AG08396 (cell line): ENCODE data around the gene SHOX.
"Not testable (repeated sequence)": the region's sequence is repeated elsewhere in the genome, so short reads cannot be mapped to it uniquely, and the experiment has no call there.

ENCODE experiments used
- DNase-seq: peaks from one replicate; pipeline ENCODE4 v3.0.0; 2012; ENCODE audit warnings: low spot score, mixed read lengths

The SHOX gene

DNA sequence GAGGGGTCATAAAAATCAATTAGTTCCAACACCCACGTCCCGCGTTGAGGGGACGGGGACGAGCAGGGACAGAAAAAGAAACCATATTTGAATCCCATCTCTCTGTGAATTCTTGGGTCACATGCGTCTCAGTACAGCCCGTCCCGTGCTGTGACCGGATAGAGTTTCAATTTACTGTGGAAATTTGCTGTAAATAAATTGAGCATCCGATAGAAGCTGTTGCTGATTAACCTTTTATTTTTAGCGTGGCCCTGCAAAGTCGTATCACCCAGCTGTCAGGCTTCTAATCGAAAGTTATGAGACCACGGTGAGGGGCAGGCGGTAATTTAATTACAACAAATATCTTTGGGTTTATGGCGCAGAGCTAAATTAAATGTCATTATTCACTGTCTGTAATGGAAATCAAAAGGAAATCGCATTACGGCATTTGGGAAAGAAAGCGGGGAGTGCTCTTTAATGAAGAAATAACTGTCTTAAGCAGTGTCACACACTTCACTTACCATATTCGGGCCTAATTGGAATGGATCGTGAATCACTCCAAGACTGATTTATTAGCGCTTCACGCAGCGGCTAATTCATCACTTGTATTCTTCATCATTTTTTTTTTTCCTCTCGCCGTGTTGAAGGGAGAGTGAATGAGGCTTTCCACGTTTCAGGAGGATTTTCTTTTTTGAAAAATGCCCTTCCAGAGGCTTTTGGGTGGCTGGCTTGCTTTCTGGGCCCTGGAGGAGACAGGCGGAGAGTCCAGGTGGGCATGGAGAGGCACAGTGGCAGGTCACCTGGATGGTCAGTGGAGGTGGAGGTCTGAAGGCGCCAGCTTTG lies 7.3 kb downstream of the SHOX start:
- DNase-seq: no peak

DNA sequence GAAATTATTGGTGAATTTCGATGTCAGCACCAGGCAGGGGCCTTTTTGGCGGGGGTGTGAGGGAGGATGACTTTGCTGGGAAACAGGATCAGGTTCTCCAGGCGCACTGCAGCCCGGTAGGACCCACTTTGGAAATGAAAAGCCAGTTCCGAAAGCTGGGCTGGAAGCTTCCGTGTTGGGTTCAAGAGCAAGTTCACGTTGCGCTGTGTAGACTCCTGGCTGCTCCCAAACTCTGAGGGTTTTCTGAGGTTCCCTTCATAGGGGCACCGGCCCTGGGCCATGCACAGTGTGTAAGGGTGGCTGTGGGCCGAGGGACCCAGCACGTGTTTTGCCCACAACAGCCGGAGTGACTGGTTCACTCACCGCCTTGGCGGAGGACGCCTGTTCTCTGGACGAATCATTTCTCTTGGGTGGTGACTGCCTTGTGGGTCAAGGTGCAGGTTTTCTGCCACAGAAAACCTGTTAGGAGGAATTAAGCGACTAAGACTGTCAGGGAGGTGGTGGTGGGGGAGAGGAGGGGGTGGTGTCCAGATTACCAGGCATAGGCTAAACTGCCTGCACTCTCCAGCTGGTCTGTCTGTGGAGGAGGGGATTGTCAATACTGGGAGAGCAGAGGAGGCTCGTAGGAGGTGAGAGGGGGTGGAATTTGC lies 8.0 kb downstream of the SHOX start:
- DNase-seq: no peak

DNA sequence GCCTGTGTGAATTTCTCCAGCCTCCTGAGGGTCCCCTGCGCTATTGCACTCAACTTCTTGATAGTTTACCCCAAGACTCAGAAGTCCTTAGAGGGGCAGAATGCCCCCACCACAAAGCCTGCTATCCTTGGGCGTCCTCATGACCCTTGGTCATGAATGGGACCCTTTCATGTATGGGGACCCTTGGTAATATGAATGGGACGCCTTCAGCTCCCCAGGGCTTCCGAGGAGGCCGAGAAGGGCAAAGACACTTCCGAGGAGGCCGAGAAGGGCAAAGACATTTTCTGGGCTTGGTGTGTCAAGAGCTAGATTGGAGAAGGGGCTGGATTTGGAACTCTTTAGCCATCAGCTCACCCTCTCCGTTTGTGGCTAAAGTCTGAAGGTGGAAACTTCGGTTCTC lies 8.6 kb downstream of the SHOX start:
- no peak for DNase-seq

DNA sequence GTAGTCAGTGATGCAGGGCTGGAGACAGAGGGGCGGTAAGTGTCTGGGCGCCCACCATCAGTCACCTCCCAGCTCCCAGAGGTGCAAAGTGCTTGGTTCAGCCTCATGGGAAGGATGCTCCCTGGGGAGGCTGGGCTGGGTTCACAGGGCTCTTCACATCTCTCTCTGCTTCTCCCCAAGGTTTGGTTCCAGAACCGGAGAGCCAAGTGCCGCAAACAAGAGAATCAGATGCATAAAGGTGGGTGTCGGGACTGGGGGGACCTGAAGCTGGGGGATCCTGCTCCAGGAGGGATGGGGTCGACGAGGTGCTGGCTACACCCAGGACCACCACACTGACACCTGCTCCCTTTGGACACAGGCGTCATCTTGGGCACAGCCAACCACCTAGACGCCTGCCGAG lies 10.1 kb downstream of the SHOX start:
- no peak for DNase-seq

DNA sequence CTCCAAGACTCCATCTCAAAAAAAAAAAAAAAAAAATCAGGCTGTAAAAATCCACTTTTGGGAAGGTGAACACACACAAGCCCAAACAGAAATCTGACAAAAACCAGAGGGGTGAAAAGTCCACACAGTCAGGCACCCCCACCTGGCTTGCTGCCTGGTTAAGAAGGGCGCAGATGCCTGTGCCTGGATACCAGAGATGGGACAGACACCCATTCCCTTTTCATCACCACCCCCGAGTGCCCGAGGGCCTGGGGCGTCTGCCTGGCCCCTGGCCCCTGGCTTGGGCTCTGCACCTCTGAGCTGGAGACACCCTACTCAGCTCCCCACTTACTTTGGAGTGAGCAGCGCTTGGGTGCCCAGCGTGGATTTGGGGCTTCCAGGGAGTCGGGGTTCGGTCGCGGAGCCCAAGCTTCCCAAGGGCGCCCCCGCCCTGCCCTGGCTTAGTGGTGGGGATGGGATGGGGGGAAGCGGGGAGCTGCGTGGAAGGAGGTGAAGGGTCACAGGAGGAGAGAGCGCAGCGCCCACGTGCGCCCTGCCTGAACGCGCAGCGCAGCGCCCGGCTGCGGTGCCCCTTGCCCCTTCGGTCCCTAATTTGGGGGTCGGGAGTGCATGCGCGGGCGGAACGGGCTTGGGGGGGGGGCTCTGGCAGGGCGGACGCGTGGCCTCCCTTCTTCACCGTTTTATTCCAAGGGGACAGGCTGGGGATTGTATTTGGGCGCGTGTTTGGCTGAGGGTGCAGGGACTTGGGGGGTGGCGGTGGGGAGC lies 11.3 kb downstream of the SHOX start:
- DNase-seq: no peak

DNA sequence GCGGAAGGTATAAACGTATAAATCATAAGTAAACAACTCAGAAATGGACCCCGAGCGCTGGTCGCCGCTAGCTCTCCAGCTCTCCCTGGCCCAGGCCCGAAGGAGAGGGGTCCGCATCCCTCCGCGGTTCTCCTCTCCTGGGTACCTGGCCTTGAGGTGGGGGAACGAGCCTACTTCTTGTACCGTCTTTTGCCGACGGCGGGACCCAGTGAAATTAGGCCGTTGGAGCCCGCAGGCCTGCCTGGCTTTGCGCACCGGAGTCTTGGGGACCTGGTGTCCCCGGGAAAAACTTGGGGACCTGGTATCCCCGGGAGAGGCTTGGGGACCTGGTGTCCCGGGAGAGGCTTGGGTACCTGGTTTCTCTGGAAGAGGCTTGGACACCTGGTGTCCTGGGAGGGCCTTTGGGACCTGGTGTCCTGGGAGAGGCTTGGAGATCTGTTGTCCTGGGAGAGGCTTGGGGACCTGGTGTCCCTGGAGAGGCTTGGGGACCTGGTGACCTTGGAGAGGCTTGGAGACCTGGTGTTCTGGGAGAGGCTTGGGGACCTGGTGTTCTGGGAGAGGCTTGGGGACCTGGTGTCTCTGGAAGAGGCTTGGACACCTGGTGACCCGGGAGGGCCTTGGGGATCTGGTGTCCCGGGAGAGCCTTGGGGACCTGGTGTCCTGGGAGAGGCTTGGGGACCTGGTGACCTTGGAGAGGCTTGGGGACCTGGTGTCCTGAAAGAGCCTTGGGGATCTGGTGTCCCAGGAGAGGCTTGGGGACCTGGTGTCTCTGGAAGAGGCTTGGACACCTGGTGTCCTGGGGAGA lies 12.0 kb downstream of the SHOX start:
- DNase-seq: no peak

DNA sequence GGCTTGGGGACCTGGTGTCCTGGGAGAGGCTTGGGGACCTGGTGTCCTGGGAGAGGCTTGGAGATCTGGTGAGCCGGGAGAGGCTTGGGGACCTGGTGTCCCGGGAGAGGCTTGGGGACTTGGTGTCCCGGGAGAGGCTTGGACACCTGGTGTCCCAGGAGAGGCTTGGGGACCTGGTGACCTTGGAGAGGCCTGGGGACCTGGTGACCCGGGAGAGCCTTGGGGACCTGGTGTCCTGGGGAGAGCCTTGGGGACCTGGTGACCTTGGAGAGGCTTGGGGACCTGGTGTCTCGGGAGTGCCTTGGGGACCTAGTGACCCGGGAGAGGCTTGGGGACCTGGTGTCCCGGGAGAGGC lies 12.6 kb downstream of the SHOX start:
- no peak for DNase-seq

DNA sequence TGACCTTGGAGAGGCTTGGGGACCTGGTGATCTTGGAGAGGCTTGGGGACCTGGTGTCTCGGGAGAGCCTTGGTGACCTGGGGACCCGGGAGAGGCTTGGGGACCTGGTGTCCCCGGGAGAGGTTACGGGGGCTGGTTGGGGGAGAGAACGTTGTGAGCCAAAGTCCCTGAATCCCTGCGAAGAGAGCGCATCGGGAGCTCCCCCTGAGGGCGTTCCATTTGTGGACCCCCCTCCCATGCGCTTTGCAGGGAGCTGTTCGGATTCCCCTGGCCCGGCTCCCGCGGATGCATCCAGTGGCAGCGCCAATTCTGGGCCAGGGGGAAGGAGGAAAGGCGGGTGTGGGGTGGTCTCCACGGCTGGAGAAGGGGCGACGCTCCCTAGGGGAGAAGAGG lies 13.3 kb downstream of the SHOX start:
- no peak for DNase-seq

DNA sequence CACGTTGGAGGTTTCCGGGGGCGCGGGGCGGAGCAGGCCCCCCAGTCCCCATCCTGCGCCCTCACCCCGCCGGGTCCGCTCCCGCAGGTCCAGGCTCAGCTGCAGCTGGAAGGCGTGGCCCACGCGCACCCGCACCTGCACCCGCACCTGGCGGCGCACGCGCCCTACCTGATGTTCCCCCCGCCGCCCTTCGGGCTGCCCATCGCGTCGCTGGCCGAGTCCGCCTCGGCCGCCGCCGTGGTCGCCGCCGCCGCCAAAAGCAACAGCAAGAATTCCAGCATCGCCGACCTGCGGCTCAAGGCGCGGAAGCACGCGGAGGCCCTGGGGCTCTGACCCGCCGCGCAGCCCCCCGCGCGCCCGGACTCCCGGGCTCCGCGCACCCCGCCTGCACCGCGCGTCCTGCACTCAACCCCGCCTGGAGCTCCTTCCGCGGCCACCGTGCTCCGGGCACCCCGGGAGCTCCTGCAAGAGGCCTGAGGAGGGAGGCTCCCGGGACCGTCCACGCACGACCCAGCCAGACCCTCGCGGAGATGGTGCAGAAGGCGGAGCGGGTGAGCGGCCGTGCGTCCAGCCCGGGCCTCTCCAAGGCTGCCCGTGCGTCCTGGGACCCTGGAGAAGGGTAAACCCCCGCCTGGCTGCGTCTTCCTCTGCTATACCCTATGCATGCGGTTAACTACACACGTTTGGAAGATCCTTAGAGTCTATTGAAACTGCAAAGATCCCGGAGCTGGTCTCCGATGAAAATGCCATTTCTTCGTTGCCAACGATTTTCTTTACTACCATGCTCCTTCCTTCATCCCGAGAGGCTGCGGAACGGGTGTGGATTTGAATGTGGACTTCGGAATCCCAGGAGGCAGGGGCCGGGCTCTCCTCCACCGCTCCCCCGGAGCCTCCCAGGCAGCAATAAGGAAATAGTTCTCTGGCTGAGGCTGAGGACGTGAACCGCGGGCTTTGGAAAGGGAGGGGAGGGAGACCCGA lies 14.0 kb downstream of the SHOX start:
- no peak for DNase-seq

DNA sequence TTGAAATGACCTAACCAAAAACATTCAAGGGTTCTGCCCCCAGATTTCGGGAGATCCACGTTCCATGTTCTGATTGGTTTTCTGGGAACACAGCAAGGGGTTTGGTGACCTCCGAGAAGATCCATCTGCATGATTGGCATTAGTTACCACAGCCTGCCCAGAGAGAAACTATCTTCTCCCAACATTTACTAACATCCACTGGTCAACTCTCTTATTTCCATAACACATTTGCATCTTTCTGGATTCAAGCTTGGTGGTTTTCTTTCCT lies 15.6 kb downstream of the SHOX start:
- DNase-seq: no peak

DNA sequence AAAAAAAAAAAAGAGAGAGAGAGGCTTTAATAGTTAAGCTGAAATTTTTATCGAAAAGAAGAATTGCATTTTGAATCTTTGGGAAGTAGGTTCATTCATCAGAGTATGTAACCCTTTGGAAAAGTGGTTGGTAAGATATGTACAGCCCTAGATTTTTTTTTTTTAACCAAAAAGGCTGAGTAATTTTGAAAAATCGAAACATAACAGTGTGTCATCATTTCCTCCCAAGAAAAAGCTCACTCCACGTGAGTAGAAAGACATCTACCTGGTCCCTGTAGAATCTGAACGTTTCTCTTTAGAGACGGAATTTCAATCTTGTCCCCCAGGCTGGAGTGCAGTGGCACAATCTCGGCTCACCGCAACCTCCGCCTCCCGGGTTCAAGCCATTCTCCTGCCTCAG lies 16.2 kb downstream of the SHOX start:
- DNase-seq: no peak

DNA sequence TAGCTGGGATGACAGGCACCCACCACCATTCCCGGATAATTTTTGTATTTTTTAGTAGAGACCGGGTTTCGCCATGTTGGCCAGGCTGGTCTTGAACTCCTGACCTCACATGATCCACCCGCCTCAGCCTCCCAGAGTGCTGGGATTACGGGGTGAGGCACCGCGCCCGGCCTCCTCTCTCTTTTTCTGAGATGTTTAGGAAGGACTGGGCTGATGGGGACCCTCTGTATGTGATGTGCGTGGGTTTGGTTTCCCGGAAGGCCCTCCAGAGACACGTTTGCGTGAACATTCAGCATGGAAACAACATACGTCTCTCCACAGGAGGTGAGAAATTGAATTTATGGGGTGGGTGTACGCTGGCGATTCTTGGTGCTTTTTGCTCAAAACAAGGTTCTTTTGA lies 18.6 kb downstream of the SHOX start:
- no peak for DNase-seq

DNA sequence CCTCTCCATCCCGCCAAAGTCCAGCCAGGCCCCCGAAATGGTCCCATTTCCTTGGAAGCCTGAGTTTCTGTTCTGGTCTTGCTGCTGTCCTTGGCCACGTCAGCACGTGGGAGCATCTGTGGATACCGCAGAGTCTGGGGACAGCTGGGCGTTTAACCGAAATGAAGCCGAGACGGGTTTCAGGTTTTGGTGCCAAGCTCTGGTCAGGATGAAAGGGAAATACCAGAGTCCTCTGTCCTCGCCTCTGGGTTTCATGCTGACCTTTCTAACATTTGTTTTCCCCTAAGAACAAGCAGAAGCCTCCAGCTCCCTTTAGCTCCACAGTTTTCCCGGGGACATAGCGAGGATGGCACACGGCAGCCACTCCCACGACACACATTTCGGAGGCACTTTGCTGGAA lies 19.7 kb downstream of the SHOX start:
- DNase-seq: no peak

DNA sequence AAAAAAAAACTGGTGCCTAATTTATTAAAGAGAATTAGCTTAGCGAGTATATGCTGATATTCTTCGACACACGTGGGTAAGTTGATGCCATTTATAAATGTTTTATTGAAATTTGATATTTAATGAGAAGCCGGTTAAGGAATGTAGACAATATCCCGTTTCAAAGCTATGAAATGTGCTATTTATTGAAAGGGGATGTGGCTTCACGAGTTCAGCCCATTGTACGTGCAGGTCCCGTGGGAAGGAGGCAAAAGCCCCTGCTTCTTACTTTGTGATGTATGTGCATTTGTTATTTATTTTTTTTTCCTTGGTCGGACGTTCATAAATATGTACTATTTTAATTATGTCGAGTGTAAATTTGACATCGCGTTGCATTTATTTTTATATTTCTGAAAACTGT lies 20.2 kb downstream of the SHOX start:
- DNase-seq: no peak

DNA sequence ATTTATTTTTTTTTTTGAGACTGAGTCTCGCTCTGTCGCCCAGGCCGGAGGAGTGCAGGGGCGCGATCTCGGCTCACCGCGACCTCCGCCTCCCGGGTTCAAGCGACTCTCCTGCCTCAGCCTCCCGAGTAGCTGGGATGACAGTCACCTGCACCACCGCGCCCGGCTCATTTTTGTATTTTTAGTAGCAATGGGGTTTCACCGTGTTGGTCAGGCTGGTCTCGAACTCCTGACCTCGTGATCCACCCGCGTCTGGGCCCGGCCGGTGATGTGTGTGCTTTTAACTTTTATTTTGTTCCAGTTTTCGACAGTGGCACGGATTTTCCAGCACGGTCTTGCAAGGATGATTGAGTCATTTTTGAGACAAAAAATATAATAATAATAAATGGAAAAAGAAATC lies 21.3 kb downstream of the SHOX start:
- DNase-seq: not testable (repeated sequence)

DNA sequence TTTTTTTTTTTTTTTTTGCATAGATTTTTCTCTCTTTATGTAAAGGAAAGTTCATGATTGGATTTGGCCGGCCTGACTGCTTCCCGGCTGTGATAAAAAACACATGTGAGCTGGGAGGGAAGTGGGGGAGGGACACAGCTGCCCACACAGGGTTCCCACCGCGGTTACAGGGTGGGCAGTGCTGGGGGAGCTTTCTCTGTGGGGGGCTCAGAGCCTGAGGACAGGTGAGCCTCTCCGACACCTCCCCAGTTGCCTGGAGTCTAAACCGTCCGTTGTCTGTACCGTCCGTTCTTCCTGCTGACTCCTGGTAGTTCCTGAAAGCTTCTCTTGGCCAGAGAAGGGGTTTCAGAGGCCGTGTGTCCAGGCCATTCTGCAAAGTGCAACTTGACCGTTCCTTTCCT lies 21.8 kb downstream of the SHOX start:
- no peak for DNase-seq

DNA sequence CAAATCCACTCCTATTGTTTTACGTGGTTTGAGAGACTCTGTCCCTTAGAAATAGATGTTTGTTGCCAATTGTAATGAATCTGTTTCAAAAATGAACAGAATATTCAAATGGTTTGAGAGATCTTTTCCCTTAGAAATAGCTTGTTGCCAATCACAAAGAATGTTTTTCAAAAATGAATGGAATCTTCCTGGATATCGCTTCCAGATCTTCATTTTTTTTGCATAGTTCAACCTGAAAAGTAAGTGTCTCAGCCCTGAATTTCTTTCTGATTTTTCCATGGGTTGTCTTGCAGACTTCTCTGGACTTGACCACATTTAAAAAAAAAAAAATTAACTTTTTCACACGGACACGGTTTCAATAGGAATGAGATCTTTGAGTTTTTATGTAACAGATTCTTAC lies 22.7 kb downstream of the SHOX start:
- no peak for DNase-seq

DNA sequence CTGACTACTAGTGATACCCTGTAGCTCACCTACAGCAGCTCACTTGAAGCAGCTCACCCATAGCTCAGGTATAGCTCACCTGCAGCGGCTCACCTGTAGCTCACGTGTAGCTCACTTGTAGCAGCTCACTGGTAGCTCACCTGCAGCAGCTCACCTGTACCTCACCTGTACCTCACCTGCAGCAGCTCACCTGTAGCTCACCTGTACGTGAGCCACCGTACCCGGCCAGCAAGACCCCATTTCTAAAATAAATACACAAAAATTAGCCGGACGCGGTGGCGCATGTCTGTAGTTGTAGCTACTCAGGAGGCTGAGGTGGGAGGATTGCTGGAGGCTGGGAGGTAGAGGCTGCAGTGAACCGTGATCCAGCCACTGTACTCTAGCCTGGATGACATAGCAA lies 30.6 kb downstream of the SHOX start:
- DNase-seq: no peak

DNA sequence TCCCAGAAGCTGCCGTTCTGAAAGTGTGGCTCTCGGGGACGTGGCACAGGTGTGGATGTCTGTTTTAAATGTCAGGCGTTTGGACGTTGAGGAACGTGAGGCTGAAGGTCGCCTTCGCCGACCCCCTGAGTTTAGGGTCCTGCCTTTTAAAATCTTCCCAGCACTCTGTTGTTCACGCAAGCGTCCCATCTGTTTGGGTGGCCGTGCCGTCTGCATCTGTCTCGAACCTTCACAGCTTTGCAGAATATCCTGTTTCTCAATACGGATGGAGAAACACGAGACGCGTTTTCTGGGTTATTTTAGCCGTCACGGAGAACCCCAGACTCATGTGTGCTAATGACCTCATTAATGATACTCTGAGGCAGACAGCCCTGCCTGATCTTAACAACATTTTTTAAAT lies 31.5 kb downstream of the SHOX start:
- no peak for DNase-seq

DNA sequence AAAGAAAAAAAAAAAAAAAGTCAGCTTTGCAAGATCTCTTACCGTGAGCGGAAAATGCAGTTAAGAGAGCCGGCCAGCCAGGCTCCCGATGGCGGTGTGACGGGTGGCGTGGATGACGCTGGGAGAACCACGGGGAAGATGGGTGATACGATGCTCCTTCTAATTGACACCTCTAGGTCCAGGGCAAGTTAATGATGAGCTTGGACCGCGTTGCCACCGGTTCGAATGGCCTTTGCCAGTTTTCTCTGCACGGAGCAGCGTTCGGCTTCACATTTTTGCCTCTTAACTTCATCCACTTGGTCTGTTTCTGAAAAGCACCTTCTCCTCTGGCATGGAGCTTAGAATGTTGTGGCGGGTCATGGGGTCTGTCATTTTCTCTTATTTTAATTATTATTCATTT lies 33.2 kb downstream of the SHOX start:
- no peak for DNase-seq
